ENCODE measurements around the gene ZDHHC11. TPM values are rescaled to one million over a fixed set of nuclear protein-coding genes. Genes with fewer than 3 reads are reported as not detected.
A peak's percentile ranks its signal among the peaks of the same experiment; 100 is the strongest.
"Not testable (repeated sequence)": the region's sequence is repeated elsewhere in the genome, so short reads cannot be mapped to it uniquely, and the experiment has no call there.

ZDHHC11 gene
- total RNA-seq, 2 experiments from 2014 or later, result 6.2 to 7.9 TPM

DNA sequence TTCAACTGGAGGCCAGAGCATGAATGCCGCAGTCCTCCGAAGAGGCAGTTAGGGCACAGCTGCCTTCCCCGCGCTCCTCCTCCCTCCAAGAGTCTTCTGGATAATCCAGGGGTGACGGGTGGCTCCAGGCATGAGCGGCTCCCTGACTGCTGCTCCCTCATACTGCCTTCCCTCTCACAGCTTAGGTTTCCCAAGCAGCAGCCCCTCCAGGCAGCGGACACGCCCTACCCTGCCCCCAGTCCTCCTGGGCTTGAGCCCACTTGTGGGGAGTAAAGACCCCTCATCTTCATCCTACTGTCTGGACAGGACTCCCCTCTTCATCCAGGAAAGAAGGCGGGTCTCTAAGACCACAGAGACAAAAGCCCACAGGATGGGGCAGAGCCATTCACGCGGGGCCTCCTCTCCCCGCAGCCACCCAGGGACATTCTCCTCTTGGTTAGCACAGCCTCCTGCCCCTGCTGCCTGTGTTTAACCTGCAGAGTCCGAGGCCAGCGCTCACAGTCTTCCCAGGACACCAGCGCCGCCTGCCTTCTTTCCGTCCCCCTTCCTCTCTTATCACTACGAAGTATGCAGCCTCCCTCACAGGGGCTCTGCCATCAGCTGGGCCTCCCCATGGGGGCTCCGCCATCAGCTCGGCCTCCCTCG lies 5.6 kb downstream of the ZDHHC11 start:
- POLR2A ChIA-PET; H3K9me3 Mint-ChIP-seq; H3K4me1 Mint-ChIP-seq (ENCODE audit: low read depth); H3K36me3 Mint-ChIP-seq; CTCF ChIA-PET; H3K27me3 Mint-ChIP-seq; intact Hi-C loops (cut with micrococcal nuclease); H3K4me3 Mint-ChIP-seq; DNase-seq; H3K27ac Mint-ChIP-seq: not testable (repeated sequence)

DNA sequence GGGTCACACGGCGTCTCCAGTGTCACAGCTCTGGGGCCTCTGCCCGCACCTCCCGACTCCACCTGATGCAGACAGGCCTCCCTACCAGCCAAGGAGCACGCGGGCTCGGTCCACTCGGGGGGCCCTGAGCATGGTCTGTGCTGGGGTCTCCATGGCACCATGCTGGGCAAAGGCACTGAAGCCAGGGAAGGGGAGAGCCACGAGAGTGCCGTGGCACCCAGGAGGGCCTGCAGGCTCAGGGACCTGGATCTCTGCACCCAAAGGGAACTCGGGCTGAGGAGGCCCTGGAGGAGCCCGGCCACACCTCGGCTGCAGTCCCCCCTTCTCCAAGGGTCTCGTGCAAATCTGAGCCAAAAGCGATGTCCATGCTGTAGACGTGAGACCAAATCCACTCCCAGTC lies 6.4 kb downstream of the ZDHHC11 start:
- H3K4me3 Mint-ChIP-seq; intact Hi-C loops (cut with micrococcal nuclease); CTCF ChIA-PET; H3K27me3 Mint-ChIP-seq; H3K4me1 Mint-ChIP-seq (ENCODE audit: low read depth); POLR2A ChIA-PET; H3K27ac Mint-ChIP-seq; H3K36me3 Mint-ChIP-seq; H3K9me3 Mint-ChIP-seq; DNase-seq: not testable (repeated sequence)

DNA sequence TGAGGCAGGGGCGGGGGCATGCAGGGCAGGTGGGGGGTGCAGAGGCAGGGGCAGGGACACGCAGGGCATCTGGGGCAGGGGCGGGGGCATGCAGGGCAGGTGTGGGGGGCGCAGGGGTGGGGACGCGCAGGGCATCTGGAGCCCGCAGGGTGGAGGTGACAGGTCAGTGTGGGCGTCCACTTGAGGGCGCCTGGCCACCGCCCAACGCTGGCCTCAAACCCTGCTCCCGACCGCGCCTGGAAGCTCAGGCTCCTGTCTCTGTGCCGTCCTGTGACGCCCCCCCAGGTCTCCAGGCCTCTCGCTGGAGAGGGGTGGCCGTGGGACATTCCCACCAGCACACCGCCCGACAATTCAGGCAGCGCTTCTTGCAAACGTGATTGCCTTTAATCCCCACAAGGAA lies 6.9 kb downstream of the ZDHHC11 start:
- H3K27me3 Mint-ChIP-seq; POLR2A ChIA-PET; H3K27ac Mint-ChIP-seq; H3K36me3 Mint-ChIP-seq; H3K9me3 Mint-ChIP-seq; CTCF ChIA-PET; DNase-seq; H3K4me3 Mint-ChIP-seq; intact Hi-C loops (cut with micrococcal nuclease); H3K4me1 Mint-ChIP-seq (ENCODE audit: low read depth): not testable (repeated sequence)

DNA sequence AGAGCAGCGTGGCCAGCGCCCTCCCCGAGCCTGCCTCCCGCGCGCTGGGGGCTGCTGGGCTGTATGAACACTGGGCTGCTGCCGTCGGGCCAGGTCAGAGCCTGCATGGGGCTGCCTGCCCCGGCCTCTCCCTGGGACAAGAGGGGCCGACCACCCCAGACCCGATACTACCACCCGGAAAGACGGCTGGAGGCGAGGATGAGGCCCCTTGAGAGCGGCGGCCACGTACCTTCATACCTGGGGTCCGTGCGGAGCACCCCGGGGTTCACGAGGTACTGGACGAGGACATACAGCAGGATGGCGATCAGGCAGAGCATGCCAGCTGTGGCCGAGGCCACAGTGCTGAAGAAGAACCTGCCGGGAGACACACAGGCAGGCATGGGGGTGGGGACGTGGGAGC lies 7.4 kb downstream of the ZDHHC11 start:
- H3K4me3 Mint-ChIP-seq; H3K27me3 Mint-ChIP-seq; H3K27ac Mint-ChIP-seq; H3K9me3 Mint-ChIP-seq; H3K36me3 Mint-ChIP-seq; CTCF ChIA-PET; DNase-seq; H3K4me1 Mint-ChIP-seq (ENCODE audit: low read depth); POLR2A ChIA-PET; intact Hi-C loops (cut with micrococcal nuclease): not testable (repeated sequence)

DNA sequence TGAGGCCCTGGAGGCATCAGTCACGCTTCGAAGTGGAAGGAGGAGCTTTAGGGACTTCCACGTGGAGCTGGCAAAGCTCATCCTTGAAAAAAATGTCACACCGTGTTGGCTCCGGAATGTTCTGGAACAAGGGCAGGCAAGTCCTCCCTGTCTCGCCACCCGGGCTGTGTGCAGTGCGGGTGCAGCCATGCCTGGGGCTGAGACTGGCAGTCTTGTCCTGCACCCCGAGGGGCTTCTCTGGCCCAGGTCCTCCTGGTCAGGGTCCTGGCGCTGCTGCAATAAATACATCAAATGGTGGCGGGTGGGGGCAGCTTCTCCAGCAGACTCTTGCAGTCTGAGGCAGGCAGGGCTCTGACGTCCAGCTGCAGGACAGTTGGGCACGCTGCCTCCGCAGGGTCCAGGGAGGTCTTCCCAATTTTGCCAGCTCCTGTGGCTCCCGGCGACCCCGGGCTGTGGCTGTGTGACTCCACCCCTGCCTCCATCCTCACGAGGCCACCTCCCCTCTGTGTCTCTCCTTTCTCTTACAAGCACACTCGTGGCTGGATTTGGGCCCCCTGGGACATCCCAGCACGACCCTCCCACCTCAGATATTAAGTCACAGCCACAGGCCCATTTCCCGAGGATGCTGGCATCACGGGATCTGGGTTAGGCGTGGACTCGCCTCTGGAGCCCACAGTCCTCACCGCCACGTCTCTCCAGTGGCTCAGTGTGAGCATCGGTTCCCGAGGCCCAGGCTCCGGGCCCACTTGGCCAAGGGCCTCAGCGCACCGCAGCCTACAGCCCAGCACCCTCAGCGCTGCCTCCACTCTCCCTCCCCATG lies 8.2 kb downstream of the ZDHHC11 start:
- H3K4me1 Mint-ChIP-seq (ENCODE audit: low read depth); H3K27me3 Mint-ChIP-seq; POLR2A ChIA-PET: not testable (repeated sequence)

DNA sequence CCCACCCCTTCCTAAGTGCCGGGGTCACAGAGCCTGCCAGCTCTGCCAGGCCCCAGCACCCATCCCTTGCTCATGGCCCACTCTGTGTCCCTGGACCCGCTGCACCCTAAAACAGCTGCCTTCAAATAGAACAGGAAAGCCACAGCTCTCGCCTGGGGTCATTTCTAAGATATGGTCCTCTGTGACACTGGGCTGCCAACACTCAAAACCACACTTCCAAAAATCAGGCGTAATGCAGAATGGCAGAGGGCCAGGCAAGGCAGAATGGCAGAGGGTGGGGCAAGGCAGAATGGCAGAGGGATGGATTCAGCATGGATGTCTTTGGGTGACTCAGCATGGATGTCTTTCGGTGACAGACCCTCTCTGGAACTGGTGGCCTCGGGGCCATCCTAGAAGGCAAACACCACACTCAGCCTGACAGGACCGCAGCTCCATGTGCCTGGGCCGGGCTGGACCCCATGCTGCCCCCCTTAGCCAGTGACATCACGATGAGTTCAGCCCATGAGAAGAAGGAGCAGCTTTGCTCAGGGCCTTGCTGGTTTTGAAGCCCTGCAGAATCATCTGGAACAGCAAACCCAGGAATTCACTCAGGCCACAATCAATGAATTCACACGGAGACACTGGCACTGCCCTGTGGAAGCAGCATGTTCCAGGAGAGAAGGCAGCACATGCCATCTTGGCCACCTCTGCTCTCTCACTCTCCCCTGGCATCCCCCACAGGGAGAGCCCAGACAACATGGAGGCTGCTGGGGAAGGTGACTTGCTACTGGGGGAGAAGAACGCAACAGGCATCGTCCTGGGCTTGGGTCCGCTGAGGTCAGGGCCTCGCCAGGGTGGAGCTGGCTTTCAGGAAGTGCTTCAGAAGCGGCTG lies 9.0 kb downstream of the ZDHHC11 start:
- H3K4me1 Mint-ChIP-seq (ENCODE audit: low read depth); intact Hi-C loops (cut with micrococcal nuclease); H3K4me3 Mint-ChIP-seq; CTCF ChIA-PET; H3K27ac Mint-ChIP-seq; POLR2A ChIA-PET; DNase-seq; H3K36me3 Mint-ChIP-seq; H3K27me3 Mint-ChIP-seq; H3K9me3 Mint-ChIP-seq: not testable (repeated sequence)

More for the DNA sequence above, 8.2 kb downstream of the ZDHHC11 start:
- H3K27ac Mint-ChIP-seq; H3K4me3 Mint-ChIP-seq; H3K36me3 Mint-ChIP-seq; intact Hi-C loops (cut with micrococcal nuclease); DNase-seq; H3K9me3 Mint-ChIP-seq; CTCF ChIA-PET: not testable (repeated sequence)

DNA sequence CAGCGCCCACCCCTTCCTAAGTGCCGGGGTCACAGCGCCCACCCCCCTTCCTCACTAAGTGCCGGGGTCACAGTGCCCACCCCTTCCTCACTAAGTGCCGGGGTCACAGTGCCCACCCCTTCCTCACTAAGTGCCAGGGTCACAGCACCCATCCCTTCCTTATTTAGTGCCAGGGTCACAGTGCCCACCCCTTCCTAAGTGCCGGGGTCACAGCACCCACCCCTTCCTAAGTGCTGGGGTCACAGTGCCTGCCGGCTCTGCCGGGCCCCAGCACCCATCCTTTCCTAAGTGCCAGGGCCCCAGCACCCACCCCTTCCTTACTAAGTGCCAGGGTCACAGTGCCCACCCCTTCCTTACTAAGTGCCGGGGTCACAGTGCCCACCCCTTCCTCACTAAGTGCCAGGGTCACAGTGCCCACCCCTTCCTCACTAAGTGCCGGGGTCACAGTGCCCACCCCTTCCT lies 9.8 kb downstream of the ZDHHC11 start:
- POLR2A ChIA-PET; H3K36me3 Mint-ChIP-seq; H3K27ac Mint-ChIP-seq; H3K9me3 Mint-ChIP-seq; CTCF ChIA-PET; intact Hi-C loops (cut with micrococcal nuclease); H3K27me3 Mint-ChIP-seq; H3K4me1 Mint-ChIP-seq (ENCODE audit: low read depth); DNase-seq; H3K4me3 Mint-ChIP-seq: not testable (repeated sequence)

DNA sequence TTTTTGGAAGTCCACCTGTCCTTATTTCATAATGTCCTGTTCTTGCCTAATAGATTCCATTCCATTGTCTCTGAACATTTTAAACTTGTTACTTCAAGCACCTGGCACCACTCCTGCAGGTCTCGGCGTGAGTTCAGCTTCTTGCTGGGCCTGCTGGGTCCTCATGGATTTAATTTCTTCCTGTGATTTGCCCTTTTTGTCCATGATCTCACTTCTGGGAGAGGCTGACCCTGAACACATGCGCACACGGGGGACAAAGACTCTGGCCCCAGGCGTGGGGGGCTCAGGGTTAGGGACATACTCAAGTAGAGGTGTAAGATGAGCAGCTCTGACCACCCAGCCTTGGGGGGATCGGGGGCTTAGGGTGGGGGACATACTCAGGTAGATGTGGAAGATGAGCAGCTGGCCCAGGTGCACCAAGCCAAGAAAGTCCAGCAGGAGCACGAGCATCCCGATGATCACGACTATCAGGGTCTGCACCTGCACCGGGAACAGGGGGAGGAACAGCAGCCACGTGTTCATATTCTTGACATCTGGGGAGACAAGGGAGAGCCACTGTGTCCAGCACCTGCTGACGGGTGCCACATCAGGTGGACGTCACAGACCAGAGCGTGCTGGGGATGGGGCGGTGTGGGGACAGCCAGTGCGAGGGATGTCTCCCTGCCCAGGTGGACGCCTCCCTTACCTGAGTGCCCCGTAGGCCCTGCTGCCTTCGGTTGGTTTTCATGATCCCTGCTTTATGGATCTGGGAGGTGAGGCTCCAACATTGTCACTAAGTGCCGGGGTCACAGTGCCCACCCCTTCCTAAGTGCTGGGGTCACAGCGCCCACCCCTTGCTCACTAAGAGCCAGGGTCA lies 10.4 kb downstream of the ZDHHC11 start:
- POLR2A ChIA-PET; H3K27me3 Mint-ChIP-seq; DNase-seq; H3K36me3 Mint-ChIP-seq; H3K4me1 Mint-ChIP-seq (ENCODE audit: low read depth); H3K9me3 Mint-ChIP-seq; H3K4me3 Mint-ChIP-seq; H3K27ac Mint-ChIP-seq; CTCF ChIA-PET; intact Hi-C loops (cut with micrococcal nuclease): not testable (repeated sequence)

DNA sequence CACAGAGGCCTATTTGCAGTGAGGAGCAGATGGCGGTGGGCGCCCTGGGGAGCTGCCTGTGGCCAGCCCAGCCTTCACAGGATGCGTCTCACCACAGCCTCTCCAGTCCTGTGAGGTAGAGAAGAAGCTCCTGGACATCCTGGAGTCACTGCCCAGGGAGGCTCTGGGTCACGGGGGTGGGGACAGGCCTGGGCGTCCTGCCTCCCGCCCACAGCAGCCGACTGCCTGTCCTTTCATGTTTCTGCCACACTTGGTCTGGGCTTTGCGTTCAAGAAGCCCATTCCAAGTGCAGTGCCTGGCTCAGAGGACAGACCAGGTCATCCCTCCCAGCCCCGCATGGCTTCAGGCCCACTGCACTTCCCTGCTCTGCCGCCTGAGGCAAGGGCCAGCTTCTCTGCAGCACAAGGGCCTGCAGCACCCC lies 12.3 kb downstream of the ZDHHC11 start:
- POLR2A ChIA-PET; H3K27ac Mint-ChIP-seq; CTCF ChIA-PET; H3K4me1 Mint-ChIP-seq (ENCODE audit: low read depth); intact Hi-C loops (cut with micrococcal nuclease); H3K4me3 Mint-ChIP-seq; H3K27me3 Mint-ChIP-seq; H3K36me3 Mint-ChIP-seq; H3K9me3 Mint-ChIP-seq: not testable (repeated sequence)
- peak; percentile 7 for DNase-seq

DNA sequence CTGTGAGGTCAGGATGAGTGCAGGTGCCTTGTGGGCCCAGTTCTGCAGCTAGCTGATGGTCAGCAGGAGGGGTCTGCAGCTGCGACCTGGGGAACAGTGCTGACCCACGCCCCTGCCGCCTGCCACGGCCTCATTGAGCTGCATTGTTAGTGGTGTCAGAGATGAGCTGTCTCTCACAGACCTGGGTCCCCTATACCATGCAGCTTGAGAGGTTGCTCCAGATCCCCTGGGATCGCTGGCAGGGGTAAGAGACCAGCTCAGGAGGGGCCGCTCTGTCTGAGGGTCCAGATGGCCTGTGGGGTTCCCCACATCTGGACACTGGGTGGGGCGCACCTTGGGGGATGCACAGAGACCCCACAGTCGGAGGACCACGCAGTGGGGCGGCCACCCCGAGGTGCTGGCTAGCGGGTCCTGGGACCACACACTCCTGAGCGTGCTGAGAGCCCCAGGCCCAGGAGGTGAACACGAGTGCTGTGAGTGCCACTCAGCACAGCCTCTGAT lies 13.1 kb downstream of the ZDHHC11 start:
- CTCF ChIA-PET; H3K4me1 Mint-ChIP-seq (ENCODE audit: low read depth); H3K36me3 Mint-ChIP-seq; H3K27me3 Mint-ChIP-seq; H3K27ac Mint-ChIP-seq; POLR2A ChIA-PET; intact Hi-C loops (cut with micrococcal nuclease); H3K9me3 Mint-ChIP-seq; H3K4me3 Mint-ChIP-seq: not testable (repeated sequence)
- peak; percentile 3 for DNase-seq

DNA sequence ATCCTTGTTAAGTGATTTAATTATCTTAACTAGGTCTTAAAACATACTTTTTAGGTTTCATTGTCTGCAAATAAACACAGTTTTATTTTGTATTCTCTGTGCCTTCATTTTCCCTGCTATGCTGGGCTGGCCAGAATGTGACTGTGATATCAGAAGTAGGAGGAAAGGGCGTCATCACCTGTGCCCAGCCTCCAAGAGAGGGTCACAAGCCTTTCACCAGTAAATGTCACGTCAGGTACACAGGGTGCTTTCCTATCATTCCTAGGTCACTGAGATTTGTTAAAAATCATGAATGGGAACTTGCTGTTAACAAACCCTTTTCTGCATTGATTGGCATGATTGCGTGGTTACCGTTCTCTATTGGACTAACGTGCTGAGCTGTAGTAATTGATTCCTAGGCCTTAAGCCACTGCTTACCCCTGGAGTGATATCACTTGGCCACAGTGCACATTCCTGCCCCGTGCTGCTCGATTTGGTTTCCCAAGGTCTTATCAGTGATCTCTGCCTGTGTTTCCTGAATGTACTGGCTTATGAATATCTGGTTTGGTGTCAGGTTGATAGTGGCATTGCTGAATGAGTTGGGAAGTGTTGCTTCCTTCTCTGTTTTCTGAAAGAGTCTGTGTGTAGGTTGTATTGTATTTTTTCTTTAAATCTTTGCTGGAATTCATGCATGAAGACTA lies 14.7 kb downstream of the ZDHHC11 start:
- H3K9me3 Mint-ChIP-seq; POLR2A ChIA-PET; intact Hi-C loops (cut with micrococcal nuclease); H3K4me1 Mint-ChIP-seq (ENCODE audit: low read depth); H3K27ac Mint-ChIP-seq; H3K36me3 Mint-ChIP-seq; H3K4me3 Mint-ChIP-seq; CTCF ChIA-PET; DNase-seq; H3K27me3 Mint-ChIP-seq: not testable (repeated sequence)

Measured in activated CD4-positive, alpha-beta memory T cell treated with anti-CD3 and anti-CD28 coated beads for 36 hours (primary cell).